B cell (primary cell): ENCODE measurements around the gene EGFL7.

ENCODE experiments used
- EZH2 ChIP-seq: IDR thresholded peaks from 2 replicates; pipeline ENCODE4 v1.6.1; 2012; ENCODE audit warnings: borderline replicate concordance, low read depth, mild to moderate bottlenecking, moderate library complexity, low read length; ENCODE audit not compliant: insufficient read depth, poor library complexity, severe bottlenecking
- TF ChIP-seq, protein P1 (sequence below): fragments of 200-600 bp; IDR thresholded peaks from one replicate; pipeline ENCODE4 v1.8.0; 2022; ENCODE audit warnings: antibody characterized with exemption, mild to moderate bottlenecking

DNA sequence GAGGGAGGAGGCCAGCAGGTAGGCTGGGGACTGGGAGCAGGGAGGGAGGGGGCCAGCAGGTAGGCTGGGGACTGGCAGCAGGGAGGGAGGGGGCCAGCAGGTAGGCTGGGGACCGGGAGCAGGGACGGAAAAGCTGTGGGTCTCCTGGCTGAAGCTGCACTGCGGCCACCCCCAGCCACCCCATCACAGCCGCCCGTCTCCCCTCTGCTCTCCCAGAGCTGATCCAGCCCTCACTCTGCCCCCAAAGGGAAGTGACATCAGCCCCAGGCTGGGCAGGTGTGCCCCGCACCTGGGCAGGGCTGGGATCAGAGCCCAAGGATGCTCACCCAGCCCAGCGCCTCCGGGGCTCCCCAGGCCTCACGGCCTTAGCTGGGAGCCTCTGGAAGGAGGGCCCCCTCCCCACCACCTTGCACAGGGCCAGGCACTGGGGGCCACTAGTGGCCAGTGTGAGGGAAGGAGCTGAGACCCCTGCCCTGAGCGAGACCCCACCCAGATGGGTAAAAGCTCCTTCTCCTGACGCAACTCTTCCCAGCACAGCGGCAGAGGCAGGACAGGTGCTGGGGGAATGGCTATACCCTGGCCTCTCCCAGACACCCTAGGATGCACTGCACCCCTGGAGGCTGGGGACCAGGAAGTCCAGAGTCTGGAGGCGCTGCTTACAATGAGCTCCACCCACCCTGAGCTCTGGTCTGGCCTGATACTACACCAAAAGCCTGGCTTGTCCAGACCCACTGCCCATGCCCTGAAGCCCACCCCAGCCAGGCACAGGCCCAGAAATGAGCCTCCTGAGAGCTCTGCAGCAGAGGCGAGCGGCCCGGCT, 13.0 kb downstream of the EGFL7 start:
- TF ChIP-seq, protein P1, sequence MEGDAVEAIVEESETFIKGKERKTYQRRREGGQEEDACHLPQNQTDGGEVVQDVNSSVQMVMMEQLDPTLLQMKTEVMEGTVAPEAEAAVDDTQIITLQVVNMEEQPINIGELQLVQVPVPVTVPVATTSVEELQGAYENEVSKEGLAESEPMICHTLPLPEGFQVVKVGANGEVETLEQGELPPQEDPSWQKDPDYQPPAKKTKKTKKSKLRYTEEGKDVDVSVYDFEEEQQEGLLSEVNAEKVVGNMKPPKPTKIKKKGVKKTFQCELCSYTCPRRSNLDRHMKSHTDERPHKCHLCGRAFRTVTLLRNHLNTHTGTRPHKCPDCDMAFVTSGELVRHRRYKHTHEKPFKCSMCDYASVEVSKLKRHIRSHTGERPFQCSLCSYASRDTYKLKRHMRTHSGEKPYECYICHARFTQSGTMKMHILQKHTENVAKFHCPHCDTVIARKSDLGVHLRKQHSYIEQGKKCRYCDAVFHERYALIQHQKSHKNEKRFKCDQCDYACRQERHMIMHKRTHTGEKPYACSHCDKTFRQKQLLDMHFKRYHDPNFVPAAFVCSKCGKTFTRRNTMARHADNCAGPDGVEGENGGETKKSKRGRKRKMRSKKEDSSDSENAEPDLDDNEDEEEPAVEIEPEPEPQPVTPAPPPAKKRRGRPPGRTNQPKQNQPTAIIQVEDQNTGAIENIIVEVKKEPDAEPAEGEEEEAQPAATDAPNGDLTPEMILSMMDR = no peak
- no peak for TF ChIP-seq EZH2
